Measurements from ENCODE around the gene DGKD.

- TF ChIP-seq WRNIP1 (IDR thresholded peaks at IDR 0.05; ENCODE audit: borderline replicate concordance, low read depth, low read length) (no peak), EZH2 (IDR thresholded peaks at IDR 0.05; ENCODE audit: borderline replicate concordance, control insufficient read depth, low read depth, low read length) (no peak), CTCF (IDR thresholded peaks at IDR 0.05 in 2 of 3, conservative IDR thresholded peaks at IDR 0.05 in 1 of 3; ENCODE audit: control insufficient read depth in 2 of 3, extremely low read depth in 1 of 3, insufficient read depth in 1 of 3, low read depth in 3 of 3, low read length in 3 of 3) (no peak), TARDBP (IDR thresholded peaks at IDR 0.05; ENCODE audit: borderline replicate concordance) (no peak)
These were observed 35.0 kb upstream of the DGKD start for GRCh38 chr2:233319256-233319655.
